ENCODE measurements around the gene THSD7B. TPM values are rescaled to one million over a fixed set of nuclear protein-coding genes. Genes with fewer than 3 reads are reported as not detected.
A peak's percentile ranks its signal among the peaks of the same experiment; 100 is the strongest.
"Not testable (repeated sequence)": the region's sequence is repeated elsewhere in the genome, so short reads cannot be mapped to it uniquely, and the experiment has no call there.

The THSD7B gene
- total RNA-seq, 1 donor from 2014 or later, result not detected

- DNase-seq (ENCODE audit: low read depth) (no peak), FAIRE-seq (no peak)
- H3K36me3 ChIP-seq (ENCODE audit: control insufficient read depth, insufficient read depth, low read length), result no peaks in the 10 kb centered on the region
- TF ChIP-seq, protein P1, sequence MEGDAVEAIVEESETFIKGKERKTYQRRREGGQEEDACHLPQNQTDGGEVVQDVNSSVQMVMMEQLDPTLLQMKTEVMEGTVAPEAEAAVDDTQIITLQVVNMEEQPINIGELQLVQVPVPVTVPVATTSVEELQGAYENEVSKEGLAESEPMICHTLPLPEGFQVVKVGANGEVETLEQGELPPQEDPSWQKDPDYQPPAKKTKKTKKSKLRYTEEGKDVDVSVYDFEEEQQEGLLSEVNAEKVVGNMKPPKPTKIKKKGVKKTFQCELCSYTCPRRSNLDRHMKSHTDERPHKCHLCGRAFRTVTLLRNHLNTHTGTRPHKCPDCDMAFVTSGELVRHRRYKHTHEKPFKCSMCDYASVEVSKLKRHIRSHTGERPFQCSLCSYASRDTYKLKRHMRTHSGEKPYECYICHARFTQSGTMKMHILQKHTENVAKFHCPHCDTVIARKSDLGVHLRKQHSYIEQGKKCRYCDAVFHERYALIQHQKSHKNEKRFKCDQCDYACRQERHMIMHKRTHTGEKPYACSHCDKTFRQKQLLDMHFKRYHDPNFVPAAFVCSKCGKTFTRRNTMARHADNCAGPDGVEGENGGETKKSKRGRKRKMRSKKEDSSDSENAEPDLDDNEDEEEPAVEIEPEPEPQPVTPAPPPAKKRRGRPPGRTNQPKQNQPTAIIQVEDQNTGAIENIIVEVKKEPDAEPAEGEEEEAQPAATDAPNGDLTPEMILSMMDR (IDR thresholded peaks at IDR 0.05; ENCODE audit: insufficient read depth, low read length, severe bottlenecking), result no peak
- no peak overlapping the region for H3K4me3 ChIP-seq (ENCODE audit: low read depth, low read length)
- H3K27me3 ChIP-seq (ENCODE audit: control insufficient read depth, insufficient read depth, low read length), result no peaks in the 10 kb centered on the region
Observed at GRCh38 chr2:137675584-137676327, 910.4 kb downstream of the THSD7B start.

DNA sequence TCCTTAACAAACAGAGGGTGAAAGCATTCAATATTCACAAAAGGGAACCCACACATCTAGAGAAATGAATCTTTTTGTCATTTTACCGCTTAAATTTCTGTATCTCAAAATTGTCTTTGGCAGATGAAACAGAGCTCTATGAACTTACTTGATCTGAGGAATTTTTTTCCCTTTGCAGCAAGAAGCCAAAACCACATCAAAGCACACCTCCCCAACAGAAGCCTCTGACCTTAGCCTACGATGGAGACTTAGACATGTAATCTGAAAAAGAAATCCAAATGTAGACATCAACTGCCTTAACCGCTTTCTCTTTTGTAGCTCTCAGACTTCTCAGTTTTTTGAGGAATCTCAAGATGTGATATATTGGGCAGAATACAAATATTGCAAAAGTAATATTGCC lies 911.0 kb downstream of the THSD7B start:
- FAIRE-seq (no peak), DNase-seq (ENCODE audit: low read depth) (no peak)
- H3K4me3 ChIP-seq (ENCODE audit: low read depth, low read length), result no peak overlapping the region
- TF ChIP-seq, protein P1 (IDR thresholded peaks at IDR 0.05; ENCODE audit: insufficient read depth, low read length, severe bottlenecking), result no peak
- H3K36me3 ChIP-seq (ENCODE audit: control insufficient read depth, insufficient read depth, low read length), result no peaks in the 10 kb centered on the region
- no peaks in the 10 kb centered on the region for H3K27me3 ChIP-seq (ENCODE audit: control insufficient read depth, insufficient read depth, low read length)

DNA sequence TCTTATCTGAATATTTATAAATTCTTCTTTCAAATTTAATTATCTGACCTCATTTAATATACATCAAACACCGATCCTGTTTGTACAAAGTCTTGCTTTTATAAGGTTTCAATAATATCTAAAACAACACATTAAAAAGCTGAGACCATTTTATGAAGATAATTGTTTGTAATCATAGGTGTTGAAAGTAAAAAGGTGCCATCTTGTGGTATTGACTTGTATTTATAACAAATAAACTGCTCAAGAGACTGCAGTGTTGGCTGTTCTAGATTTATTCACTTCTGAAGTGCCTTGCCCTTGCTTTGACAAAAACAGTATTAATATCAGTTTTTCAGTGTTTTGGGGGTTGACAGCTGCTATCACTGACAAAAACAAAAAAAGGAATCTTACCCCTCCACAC lies 912.1 kb downstream of the THSD7B start:
- Histone ChIP-seq H3K4me3 (ENCODE audit: low read depth, low read length) (no peak overlapping the region), H3K27me3 (ENCODE audit: control insufficient read depth, insufficient read depth, low read length) (no peaks in the 10 kb centered on the region), H3K36me3 (ENCODE audit: control insufficient read depth, insufficient read depth, low read length) (no peaks in the 10 kb centered on the region)
- TF ChIP-seq, protein P1 (IDR thresholded peaks at IDR 0.05; ENCODE audit: insufficient read depth, low read length, severe bottlenecking), result no peak
- no peak for FAIRE-seq
- DNase-seq (ENCODE audit: low read depth), result peak; percentile 13

GRCh38 chr2:137689549-137689948 lies 924.2 kb downstream of the THSD7B start:
- FAIRE-seq (no peak), DNase-seq (ENCODE audit: low read depth) (peak; percentile 18)
- Histone ChIP-seq H3K4me3 (ENCODE audit: low read depth, low read length) (no peak overlapping the region), H3K36me3 (ENCODE audit: control insufficient read depth, insufficient read depth, low read length) (no peaks in the 10 kb centered on the region), H3K27me3 (ENCODE audit: control insufficient read depth, insufficient read depth, low read length) (no peaks in the 10 kb centered on the region)
- TF ChIP-seq, protein P1 (IDR thresholded peaks at IDR 0.05; ENCODE audit: insufficient read depth, low read length, severe bottlenecking), result no peak

DNA sequence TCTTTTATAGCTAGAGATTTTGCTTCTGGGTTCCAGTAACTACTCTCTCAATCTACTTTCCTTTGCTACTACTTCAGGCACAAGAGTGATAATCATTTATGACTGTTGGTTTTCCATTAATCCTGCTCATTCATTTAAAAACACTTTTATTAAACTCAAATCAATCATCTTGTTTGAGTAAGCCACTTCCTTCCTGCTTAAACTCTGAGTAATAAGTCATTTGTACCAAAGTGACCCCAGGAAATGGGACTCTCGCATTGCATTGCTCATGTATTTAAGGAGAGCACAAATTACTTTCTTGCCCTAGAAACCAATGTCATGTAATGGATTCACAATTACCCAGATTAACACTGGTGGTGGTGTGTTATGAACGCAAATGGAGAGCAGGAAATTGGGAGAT lies 928.2 kb downstream of the THSD7B start:
- Histone ChIP-seq H3K36me3 (ENCODE audit: control insufficient read depth, insufficient read depth, low read length) (no peaks in the 10 kb centered on the region), H3K4me3 (ENCODE audit: low read depth, low read length) (no peak overlapping the region), H3K27me3 (ENCODE audit: control insufficient read depth, insufficient read depth, low read length) (no peaks in the 10 kb centered on the region)
- FAIRE-seq (no peak), DNase-seq (ENCODE audit: low read depth) (peak; percentile 48)
- TF ChIP-seq, protein P1 (IDR thresholded peaks at IDR 0.05; ENCODE audit: insufficient read depth, low read length, severe bottlenecking), result no peak

- H3K36me3 ChIP-seq (ENCODE audit: control insufficient read depth, insufficient read depth, low read length), result no peaks in the 10 kb centered on the region
- DNase-seq (ENCODE audit: low read depth), result no peak
- TF ChIP-seq, protein P1 (IDR thresholded peaks at IDR 0.05; ENCODE audit: insufficient read depth, low read length, severe bottlenecking), result no peak
- no peaks in the 10 kb centered on the region for H3K27me3 ChIP-seq (ENCODE audit: control insufficient read depth, insufficient read depth, low read length)
- FAIRE-seq, result no peak
- no peak overlapping the region for H3K4me3 ChIP-seq (ENCODE audit: low read depth, low read length)
Observed at GRCh38 chr2:137696916-137697315, 931.6 kb downstream of the THSD7B start.

DNA sequence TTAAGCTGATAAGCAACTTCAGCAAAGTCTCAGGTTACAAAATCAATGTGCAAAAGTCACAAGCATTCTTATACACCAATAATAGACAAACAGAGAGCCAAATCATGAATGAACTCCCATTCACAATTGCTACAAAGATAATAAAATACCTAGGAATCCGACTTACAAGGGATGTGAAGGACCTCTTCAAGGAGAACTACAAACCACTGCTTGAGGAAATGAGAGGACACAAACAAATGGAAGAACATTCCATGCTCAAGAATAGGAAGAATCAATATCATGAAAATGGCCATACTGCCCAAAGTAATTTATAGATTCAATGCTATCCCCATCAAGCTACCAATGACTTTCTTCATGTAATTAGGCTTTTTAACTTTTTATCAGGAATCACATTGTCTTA lies 934.9 kb downstream of the THSD7B start:
- FAIRE-seq; H3K36me3 ChIP-seq (ENCODE audit: control insufficient read depth, insufficient read depth, low read length); H3K4me3 ChIP-seq (ENCODE audit: low read depth, low read length); DNase-seq (ENCODE audit: low read depth); H3K27me3 ChIP-seq (ENCODE audit: control insufficient read depth, insufficient read depth, low read length): not testable (repeated sequence)

All from bronchial epithelial cell (primary cell).